CD4-positive, CD25-positive, alpha-beta regulatory T cell (primary cell): Measurements from ENCODE around the gene FBXW7. TPM values are rescaled to one million over a fixed set of nuclear protein-coding genes. Genes with fewer than 3 reads are reported as not detected.

Experiments
- ATAC-seq, 2 donors: fragments of 150-1000 bp; cut with Tn5 transposase; one replicate each; pipeline ENCODE4 v1.10.0; 2021; ENCODE audit warnings: low read depth in 2 of 2, moderate number of reproducible peaks in 2 of 2, moderate library complexity in 1 of 2
- DNase-seq, 3 donors: peaks; one replicate each; pipeline versions ENCODE4 v3.0.0 to v3.0.0-alpha.2; 2012 to 2022; ENCODE audit warnings: mixed read lengths in 1 of 3
- H3K27ac ChIP-seq: one replicate; pipeline ENCODE4 v1.7.0; 2013; ENCODE audit warnings: mild to moderate bottlenecking, low read length; ENCODE audit not compliant: insufficient read depth, poor library complexity, severe bottlenecking
- H3K27me3 ChIP-seq: one replicate; pipeline ENCODE4 v1.7.0; 2013; ENCODE audit warnings: low read length; ENCODE audit not compliant: control insufficient read depth, insufficient read depth
- H3K36me3 ChIP-seq: one replicate; pipeline ENCODE4 v1.7.0; 2013; ENCODE audit warnings: mild to moderate bottlenecking, low read length, moderate library complexity; ENCODE audit not compliant: control insufficient read depth, insufficient read depth
- H3K4me1 ChIP-seq: 2 replicates; pipeline ENCODE4 v1.7.0; 2013; ENCODE audit warnings: mild to moderate bottlenecking, low read length; ENCODE audit not compliant: insufficient read depth, control insufficient read depth, poor library complexity, severe bottlenecking
- H3K4me3 ChIP-seq: one replicate; pipeline ENCODE4 v1.7.0; 2013; ENCODE audit warnings: low read depth, mild to moderate bottlenecking, low read length, moderate library complexity
- H3K9me3 ChIP-seq, 2 experiments: 1 replicate in 1 of 2; 2 replicates in 1 of 2; pipeline ENCODE4 v1.7.0; 2013; ENCODE audit warnings: low read length in 2 of 2, mild to moderate bottlenecking in 1 of 2, moderate library complexity in 1 of 2; ENCODE audit not compliant: control insufficient read depth in 2 of 2
- H3K27ac Mint-ChIP-seq, 3 donors: one replicate each; pipeline ENCODE4 v1.8.0; 2020 to 2022; ENCODE audit warnings: mild to moderate bottlenecking in 3 of 3, mixed read lengths in 3 of 3, moderate library complexity in 2 of 3
- H3K27me3 Mint-ChIP-seq: one replicate; pipeline ENCODE4 v1.8.0; 2022; ENCODE audit warnings: mild to moderate bottlenecking, mixed read lengths
- H3K36me3 Mint-ChIP-seq: one replicate; pipeline ENCODE4 v1.8.0; 2020; ENCODE audit warnings: mixed read lengths
- H3K4me1 Mint-ChIP-seq, 4 donors: one replicate each; pipeline ENCODE4 v1.8.0; 2020 to 2022; ENCODE audit warnings: mixed read lengths in 4 of 4, mild to moderate bottlenecking in 1 of 4
- H3K4me3 Mint-ChIP-seq, 4 donors: one replicate each; pipeline ENCODE4 v1.8.0; 2020 to 2022; ENCODE audit warnings: mild to moderate bottlenecking in 4 of 4, mixed read lengths in 4 of 4, moderate library complexity in 3 of 4
- H3K9me3 Mint-ChIP-seq, 7 donors: one replicate each; pipeline ENCODE4 v1.8.0; 2020 to 2022; ENCODE audit warnings: mixed read lengths in 7 of 7, mild to moderate bottlenecking in 3 of 7, moderate library complexity in 2 of 7
- polyA plus RNA-seq, 4 donors: library from polyadenylated mRNA; unstranded; fragments of 300-500 nt; fragmentation: Illumina TruSeq; gene quantifications; one replicate each; pipeline ENCODE4 v1.2.3, GENCODE V29; 2021
- total RNA-seq: library from RNA; stranded (reverse); gene quantifications from one replicate; pipeline ENCODE4 v1.2.3, GENCODE V29; 2022

FBXW7 gene
- total and polyA plus RNA-seq, 5 donors from 2014 or later: 43.8 to 146 (median 49.1) TPM

GRCh38 chr4:152468408-152468807 is 67.5 kb downstream of the FBXW7 start:
- Mint-ChIP-seq H3K36me3 (peaks cover 17% of the 10 kb centered on the region), H3K4me1 (peaks cover 14 to 49% (median 32%) of the 10 kb centered on the region in 4 donors), H3K9me3 (peaks cover 0 to 3% (median 1%) of the 10 kb centered on the region in 7 donors), H3K27ac (peak overlapping the region in 1 of 3 donors; percentile 12), H3K27me3 (no peaks in the 10 kb centered on the region), H3K4me3 (no peak overlapping the region)
- Histone ChIP-seq H3K27me3 (no peaks in the 10 kb centered on the region), H3K4me1 (peaks cover 20% of the 10 kb centered on the region), H3K27ac (no peak overlapping the region), H3K36me3 (peaks cover 6% of the 10 kb centered on the region), H3K9me3 (peaks cover 0 to 7% of the 10 kb centered on the region in 2 experiments), H3K4me3 (no peak overlapping the region)
- DNase-seq (no peak), ATAC-seq (no peak)

GRCh38 chr4:152467101-152467500 is 68.8 kb downstream of the FBXW7 start:
- DNase-seq: no peak
- peaks cover 0 to 7% of the 10 kb centered on the region in 2 experiments for H3K9me3 ChIP-seq
- Mint-ChIP-seq H3K36me3 (peaks cover 20% of the 10 kb centered on the region), H3K4me3 (peak overlapping the region in 1 of 4 donors; percentile 0), H3K9me3 (peaks cover 0 to 3% (median 1%) of the 10 kb centered on the region in 7 donors), H3K27me3 (no peaks in the 10 kb centered on the region), H3K4me1 (peaks cover 22 to 55% (median 42%) of the 10 kb centered on the region in 4 donors), H3K27ac (no peak overlapping the region)
- no peaks in the 10 kb centered on the region for H3K27me3 ChIP-seq
- peaks cover 20% of the 10 kb centered on the region for H3K4me1 ChIP-seq
- no peak for ATAC-seq
- peaks cover 6% of the 10 kb centered on the region for H3K36me3 ChIP-seq
- no peak overlapping the region for H3K27ac ChIP-seq
- H3K4me3 ChIP-seq: no peak overlapping the region

DNA sequence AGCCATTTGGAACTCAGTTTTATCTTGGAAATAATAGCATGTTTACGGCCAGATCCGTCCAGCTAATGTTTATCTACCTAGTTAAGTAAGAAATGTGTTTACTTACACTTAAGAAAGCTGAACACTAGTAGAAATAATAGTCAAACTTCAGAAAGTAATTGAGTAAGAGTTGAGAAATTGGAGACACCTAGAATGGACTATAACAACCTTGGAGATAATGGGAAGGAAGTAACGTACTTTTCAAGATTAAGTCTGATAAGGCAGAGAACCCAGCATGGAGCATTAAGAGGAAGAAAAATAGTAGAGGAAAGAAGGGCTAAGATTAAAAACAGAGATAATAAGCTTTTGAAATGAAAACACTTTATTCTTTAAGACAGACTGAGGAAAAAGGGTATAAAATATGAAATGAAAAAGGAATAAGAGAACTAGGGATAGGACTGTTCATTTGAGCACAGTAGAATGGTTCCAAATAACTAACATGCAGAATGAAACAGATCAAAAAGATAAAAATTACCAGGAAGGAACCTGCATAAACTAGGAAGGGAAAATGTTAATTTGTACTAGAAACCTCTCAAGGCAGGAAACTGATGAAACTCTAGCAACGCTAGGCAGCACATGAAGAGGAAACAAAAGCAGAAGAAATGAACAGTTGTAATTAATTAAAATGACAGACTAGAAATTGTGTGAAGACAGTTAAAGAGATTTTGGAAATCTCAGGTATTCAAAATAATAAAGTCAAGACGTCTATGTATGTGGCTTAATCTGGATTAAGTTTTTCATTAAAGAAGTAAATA is 71.7 kb downstream of the FBXW7 start:
- H3K4me1 Mint-ChIP-seq: peaks cover 27 to 63% (median 52%) of the 10 kb centered on the region in 4 donors
- peak in 1 of 3 donors; percentile 40 for DNase-seq
- H3K9me3 Mint-ChIP-seq: peaks cover 0 to 1% (median 0%) of the 10 kb centered on the region in 7 donors
- H3K4me1 ChIP-seq: peaks cover 22% of the 10 kb centered on the region
- H3K27me3 Mint-ChIP-seq: no peaks in the 10 kb centered on the region
- ATAC-seq: no peak
- peaks cover 0 to 2% of the 10 kb centered on the region in 2 experiments for H3K9me3 ChIP-seq
- H3K27me3 ChIP-seq: no peaks in the 10 kb centered on the region
- H3K27ac ChIP-seq: no peak overlapping the region
- H3K36me3 Mint-ChIP-seq: peaks cover 18% of the 10 kb centered on the region
- peak overlapping the region; percentile 49 for H3K4me3 ChIP-seq
- H3K4me3 Mint-ChIP-seq: peak overlapping the region in 3 of 4 donors; percentile 5 to 39 (median 7)
- no peaks in the 10 kb centered on the region for H3K36me3 ChIP-seq
- H3K27ac Mint-ChIP-seq: peak overlapping the region in 2 of 3 donors; percentile 9 to 24

DNA sequence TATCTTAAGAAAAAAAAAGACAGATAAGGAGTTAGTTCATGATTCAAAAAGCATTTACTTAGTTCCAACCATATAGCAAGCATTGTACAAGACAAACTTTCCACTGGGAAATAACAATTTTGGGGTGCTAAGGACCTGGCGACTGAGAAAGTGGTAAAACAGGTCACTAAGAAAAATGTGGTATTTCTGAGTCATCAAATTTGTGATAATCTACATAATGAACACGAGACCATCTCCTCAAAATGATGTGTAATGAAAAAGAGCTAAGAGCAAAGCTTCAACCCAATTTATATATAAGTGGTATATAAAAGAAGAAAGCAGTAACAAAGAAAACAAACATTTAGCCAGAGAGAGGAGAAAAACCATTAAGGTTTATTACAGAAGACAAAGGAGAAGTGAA is 72.3 kb downstream of the FBXW7 start:
- peak overlapping the region; percentile 49 for H3K4me3 ChIP-seq
- H3K9me3 Mint-ChIP-seq: peaks cover 0 to 1% (median 0%) of the 10 kb centered on the region in 7 donors
- peak overlapping the region in 2 of 4 donors; percentile 1 to 39 for H3K4me3 Mint-ChIP-seq
- DNase-seq (no peak), ATAC-seq (no peak)
- H3K4me1 Mint-ChIP-seq: peaks cover 31 to 68% (median 59%) of the 10 kb centered on the region in 4 donors
- H3K9me3 ChIP-seq: peaks cover 0 to 2% of the 10 kb centered on the region in 2 experiments
- no peak overlapping the region for H3K27ac ChIP-seq
- no peaks in the 10 kb centered on the region for H3K27me3 Mint-ChIP-seq
- peaks cover 18% of the 10 kb centered on the region for H3K36me3 Mint-ChIP-seq
- no peak overlapping the region for H3K27ac Mint-ChIP-seq
- peaks cover 29% of the 10 kb centered on the region for H3K4me1 ChIP-seq
- no peaks in the 10 kb centered on the region for H3K27me3 ChIP-seq
- no peaks in the 10 kb centered on the region for H3K36me3 ChIP-seq

DNA sequence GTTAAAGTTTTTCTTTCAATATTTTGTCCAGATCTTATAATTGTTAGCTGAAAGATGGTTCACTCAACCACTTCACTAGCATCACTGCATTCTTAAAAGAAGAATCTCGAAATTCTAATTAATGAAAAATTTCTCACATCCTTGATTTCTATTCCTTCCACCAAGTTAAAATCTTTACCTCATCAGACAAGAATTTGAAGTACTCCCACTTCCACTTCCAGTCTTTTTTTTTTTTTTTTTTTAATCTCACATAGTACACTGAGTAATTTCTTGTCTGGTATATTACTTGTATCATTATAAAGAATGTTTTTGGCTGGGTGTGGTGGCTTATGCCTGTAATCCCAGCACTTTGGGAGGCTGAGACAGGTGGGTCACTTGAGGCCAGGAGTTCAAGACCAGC is 73.2 kb downstream of the FBXW7 start:
- Mint-ChIP-seq H3K9me3 (peaks cover 0 to 1% (median 0%) of the 10 kb centered on the region in 7 donors), H3K27me3 (no peaks in the 10 kb centered on the region), H3K4me3 (no peak overlapping the region), H3K27ac (no peak overlapping the region), H3K36me3 (peaks cover 21% of the 10 kb centered on the region), H3K4me1 (peaks cover 31 to 75% (median 61%) of the 10 kb centered on the region in 4 donors)
- Histone ChIP-seq H3K36me3 (no peaks in the 10 kb centered on the region), H3K4me3 (no peak overlapping the region), H3K4me1 (peaks cover 35% of the 10 kb centered on the region), H3K27ac (no peak overlapping the region), H3K27me3 (no peaks in the 10 kb centered on the region), H3K9me3 (no peaks in the 10 kb centered on the region)
- ATAC-seq (no peak), DNase-seq (no peak)

GRCh38 chr4:152462047-152462446 is 73.8 kb downstream of the FBXW7 start:
- H3K4me3 ChIP-seq: no peak overlapping the region

DNA sequence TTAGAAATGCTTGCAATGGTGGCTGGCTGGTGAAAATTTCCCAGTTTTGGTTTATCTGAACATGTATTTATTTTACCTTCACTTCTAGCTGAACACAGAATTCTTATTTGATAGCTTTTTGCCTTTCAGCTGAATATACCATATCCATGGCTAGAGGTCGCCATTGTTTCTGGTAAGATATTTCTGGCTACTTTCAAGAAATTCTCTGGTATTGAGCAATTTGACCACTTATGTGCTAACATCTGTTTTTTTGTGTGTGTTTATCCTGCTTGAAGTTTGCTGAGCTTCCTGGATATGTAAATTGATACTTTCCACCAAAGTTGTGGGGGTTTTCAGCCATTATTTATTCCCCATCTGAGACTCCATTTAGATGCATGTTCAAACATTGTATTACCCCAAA is 75.4 kb downstream of the FBXW7 start:
- peaks cover 38 to 79% (median 63%) of the 10 kb centered on the region in 4 donors for H3K4me1 Mint-ChIP-seq
- ATAC-seq: no peak
- Histone ChIP-seq H3K36me3 (no peaks in the 10 kb centered on the region), H3K27ac (no peak overlapping the region), H3K4me1 (peaks cover 38% of the 10 kb centered on the region), H3K4me3 (no peak overlapping the region), H3K9me3 (no peaks in the 10 kb centered on the region), H3K27me3 (no peaks in the 10 kb centered on the region)
- no peak overlapping the region for H3K4me3 Mint-ChIP-seq
- peaks cover 0 to 1% (median 0%) of the 10 kb centered on the region in 7 donors for H3K9me3 Mint-ChIP-seq
- DNase-seq: no peak
- H3K27me3 Mint-ChIP-seq: no peaks in the 10 kb centered on the region
- H3K36me3 Mint-ChIP-seq: peaks cover 12% of the 10 kb centered on the region
- H3K27ac Mint-ChIP-seq: peak overlapping the region in 1 of 3 donors; percentile 17

More at GRCh38 chr4:152462047-152462446, 73.8 kb downstream of the FBXW7 start:
- peaks cover 33 to 72% (median 60%) of the 10 kb centered on the region in 4 donors for H3K4me1 Mint-ChIP-seq
- H3K36me3 ChIP-seq: no peaks in the 10 kb centered on the region
- H3K27ac Mint-ChIP-seq: peak overlapping the region in 1 of 3 donors; percentile 21
- H3K9me3 Mint-ChIP-seq: peaks cover 0 to 1% (median 0%) of the 10 kb centered on the region in 7 donors
- no peak overlapping the region for H3K27ac ChIP-seq
- ATAC-seq (no peak), DNase-seq (peak in 1 of 3 donors; percentile 12)
- H3K27me3 Mint-ChIP-seq: no peaks in the 10 kb centered on the region
- H3K4me3 Mint-ChIP-seq: no peak overlapping the region
- no peaks in the 10 kb centered on the region for H3K9me3 ChIP-seq
- H3K27me3 ChIP-seq: no peaks in the 10 kb centered on the region
- peaks cover 35% of the 10 kb centered on the region for H3K4me1 ChIP-seq
- H3K36me3 Mint-ChIP-seq: peaks cover 17% of the 10 kb centered on the region
